Measurements from ENCODE around the gene MEG3. TPM values are rescaled to one million over a fixed set of nuclear protein-coding genes. Genes with fewer than 3 reads are reported as not detected.

MEG3 gene
- total RNA-seq, 2 donors from 2014 or later, result 5.3 to 15.3 TPM

- Histone ChIP-seq H3K9me3 (ENCODE audit: control insufficient read depth, low read length) (no peaks in the 10 kb centered on the region), H3K4me1 (ENCODE audit: control insufficient read depth, insufficient read depth, low read length) (no peaks in the 10 kb centered on the region), H3K27ac (ENCODE audit: low read depth, low read length) (no peak overlapping the region), H3K36me3 (ENCODE audit: control insufficient read depth, insufficient read depth, low read length) (no peaks in the 10 kb centered on the region), H3K4me3 (ENCODE audit: low read length) (no peak overlapping the region), H3K27me3 (ENCODE audit: control insufficient read depth, insufficient read depth, low read length, poor library complexity, severe bottlenecking) (no peaks in the 10 kb centered on the region), H3K9ac (ENCODE audit: extremely low read depth, low read length, poor library complexity, severe bottlenecking) (no peak overlapping the region)
- no peak for DNase-seq
- Mint-ChIP-seq H3K27me3 (ENCODE audit: insufficient read depth) (peaks cover 16% of the 10 kb centered on the region), H3K9me3 (peaks cover 7% of the 10 kb centered on the region), H3K4me3 (no peak overlapping the region), H3K4me1 (peaks cover 2% of the 10 kb centered on the region), H3K27ac (no peak overlapping the region), H3K36me3 (ENCODE audit: low read depth) (no peaks in the 10 kb centered on the region)
- TF ChIP-seq CTCF (conservative IDR thresholded peaks at IDR 0.05), result no peak
- 84 to 89% methylated on average over 10 to 21 of the region's 21 CpGs for WGBS, 2 experiments (ENCODE audit: insufficient coverage in 1 of 2, insufficient read length in 1 of 2)
Observed at GRCh38 chr14:100874411-100875091, 48.6 kb downstream of the MEG3 start.

- Histone ChIP-seq H3K9ac (ENCODE audit: extremely low read depth, low read length, poor library complexity, severe bottlenecking) (no peak overlapping the region), H3K27ac (ENCODE audit: low read depth, low read length) (no peak overlapping the region), H3K4me1 (ENCODE audit: control insufficient read depth, insufficient read depth, low read length) (no peaks in the 10 kb centered on the region), H3K4me3 (ENCODE audit: low read length) (no peak overlapping the region), H3K9me3 (ENCODE audit: control insufficient read depth, low read length) (no peaks in the 10 kb centered on the region), H3K36me3 (ENCODE audit: control insufficient read depth, insufficient read depth, low read length) (no peaks in the 10 kb centered on the region), H3K27me3 (ENCODE audit: control insufficient read depth, insufficient read depth, low read length, poor library complexity, severe bottlenecking) (no peaks in the 10 kb centered on the region)
- WGBS, 2 experiments (ENCODE audit: insufficient coverage in 1 of 2, insufficient read length in 1 of 2), result 90 to 92% methylated on average over 2 to 6 of the region's 6 CpGs
- peaks cover 7% of the 10 kb centered on the region for H3K9me3 Mint-ChIP-seq
- peaks cover 16% of the 10 kb centered on the region for H3K27me3 Mint-ChIP-seq (ENCODE audit: insufficient read depth)
- H3K4me1 Mint-ChIP-seq, result peaks cover 2% of the 10 kb centered on the region
- H3K36me3 Mint-ChIP-seq (ENCODE audit: low read depth), result no peaks in the 10 kb centered on the region
- DNase-seq, result no peak
- TF ChIP-seq CTCF (conservative IDR thresholded peaks at IDR 0.05), result no peak
- no peak overlapping the region for H3K27ac Mint-ChIP-seq
- no peak overlapping the region for H3K4me3 Mint-ChIP-seq
Observed at GRCh38 chr14:100875126-100875525, 49.2 kb downstream of the MEG3 start.

GRCh38 chr14:100875861-100876590 lies 50.1 kb downstream of the MEG3 start:
- Histone ChIP-seq H3K36me3 (ENCODE audit: control insufficient read depth, insufficient read depth, low read length) (no peaks in the 10 kb centered on the region), H3K27ac (ENCODE audit: low read depth, low read length) (no peak overlapping the region), H3K4me3 (ENCODE audit: low read length) (no peak overlapping the region), H3K9ac (ENCODE audit: extremely low read depth, low read length, poor library complexity, severe bottlenecking) (no peak overlapping the region), H3K9me3 (ENCODE audit: control insufficient read depth, low read length) (no peaks in the 10 kb centered on the region), H3K27me3 (ENCODE audit: control insufficient read depth, insufficient read depth, low read length, poor library complexity, severe bottlenecking) (no peaks in the 10 kb centered on the region), H3K4me1 (ENCODE audit: control insufficient read depth, insufficient read depth, low read length) (no peaks in the 10 kb centered on the region)
- 73 to 86% methylated on average over 6 to 17 of the region's 17 CpGs for WGBS, 2 experiments (ENCODE audit: insufficient coverage in 1 of 2, insufficient read length in 1 of 2)
- peaks cover 2% of the 10 kb centered on the region for H3K4me1 Mint-ChIP-seq
- TF ChIP-seq CTCF (conservative IDR thresholded peaks at IDR 0.05), result no peak
- H3K9me3 Mint-ChIP-seq, result peaks cover 9% of the 10 kb centered on the region
- H3K27me3 Mint-ChIP-seq (ENCODE audit: insufficient read depth), result peaks cover 16% of the 10 kb centered on the region
- DNase-seq, result no peak
- H3K36me3 Mint-ChIP-seq (ENCODE audit: low read depth), result no peaks in the 10 kb centered on the region
- no peak overlapping the region for H3K27ac Mint-ChIP-seq
- H3K4me3 Mint-ChIP-seq, result no peak overlapping the region
